Muscle of arm (tissue), 12 donors: ENCODE data around the gene BBS1. TPM values are rescaled to one million over a fixed set of nuclear protein-coding genes. Genes with fewer than 3 reads are reported as not detected.
A peak's percentile ranks its signal among the peaks of the same experiment; 100 is the strongest.
"Not testable (repeated sequence)": the region's sequence is repeated elsewhere in the genome, so short reads cannot be mapped to it uniquely, and the experiment has no call there.

ENCODE experiments used
- DNase-seq: peaks from one replicate; pipeline ENCODE4 v3.0.0-alpha.2; 2013
- polyA plus RNA-seq, 12 donors: library from polyadenylated mRNA; unstranded; fragments of 120-200 nt; gene quantifications; one replicate each; pipeline ENCODE4 v1.2.1, GENCODE V29; 2013; ENCODE audit not compliant: insufficient read length in 12 of 12

BBS1 gene
- polyA plus RNA-seq, 12 donors, result 15.8 to 34.2 (median 20.8) TPM; not detected in 1

DNA sequence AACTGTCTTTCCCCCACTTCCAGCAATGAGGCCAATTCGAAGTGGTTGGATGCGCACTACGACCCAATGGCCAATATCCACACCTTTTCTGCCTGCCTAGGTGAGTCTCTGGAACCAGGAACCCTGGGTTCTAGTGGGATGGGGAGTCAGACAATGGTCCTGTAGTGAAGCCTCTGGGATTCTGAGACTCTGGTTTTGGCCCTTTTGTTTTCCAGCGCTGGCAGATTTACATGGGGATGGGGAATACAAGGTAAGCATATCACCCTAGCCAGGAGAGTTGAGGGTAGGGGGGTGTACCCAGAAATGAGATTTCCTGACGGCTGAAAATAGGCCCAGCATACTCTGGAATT, 530 bp downstream of the BBS1 start:
- DNase-seq, result no peak

DNA sequence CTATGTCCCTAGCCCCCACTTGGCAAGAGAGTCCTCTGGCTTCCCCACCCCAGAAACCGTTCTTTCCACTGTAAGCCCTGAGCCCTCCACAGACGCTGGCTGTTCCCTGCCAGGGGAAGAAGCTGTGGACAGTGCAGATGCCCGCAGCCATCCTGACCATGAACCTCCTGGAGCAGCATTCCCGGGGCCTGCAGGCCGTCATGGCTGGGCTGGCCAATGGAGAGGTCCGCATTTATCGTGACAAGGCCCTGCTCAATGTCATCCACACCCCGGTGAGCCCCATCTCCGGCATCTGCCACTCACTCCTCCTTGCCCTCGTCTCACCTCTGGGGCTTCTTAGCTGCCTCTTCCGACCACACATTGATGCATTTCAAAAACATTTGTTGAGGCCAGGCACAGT, 13.2 kb downstream of the BBS1 start:
- DNase-seq, result no peak

DNA sequence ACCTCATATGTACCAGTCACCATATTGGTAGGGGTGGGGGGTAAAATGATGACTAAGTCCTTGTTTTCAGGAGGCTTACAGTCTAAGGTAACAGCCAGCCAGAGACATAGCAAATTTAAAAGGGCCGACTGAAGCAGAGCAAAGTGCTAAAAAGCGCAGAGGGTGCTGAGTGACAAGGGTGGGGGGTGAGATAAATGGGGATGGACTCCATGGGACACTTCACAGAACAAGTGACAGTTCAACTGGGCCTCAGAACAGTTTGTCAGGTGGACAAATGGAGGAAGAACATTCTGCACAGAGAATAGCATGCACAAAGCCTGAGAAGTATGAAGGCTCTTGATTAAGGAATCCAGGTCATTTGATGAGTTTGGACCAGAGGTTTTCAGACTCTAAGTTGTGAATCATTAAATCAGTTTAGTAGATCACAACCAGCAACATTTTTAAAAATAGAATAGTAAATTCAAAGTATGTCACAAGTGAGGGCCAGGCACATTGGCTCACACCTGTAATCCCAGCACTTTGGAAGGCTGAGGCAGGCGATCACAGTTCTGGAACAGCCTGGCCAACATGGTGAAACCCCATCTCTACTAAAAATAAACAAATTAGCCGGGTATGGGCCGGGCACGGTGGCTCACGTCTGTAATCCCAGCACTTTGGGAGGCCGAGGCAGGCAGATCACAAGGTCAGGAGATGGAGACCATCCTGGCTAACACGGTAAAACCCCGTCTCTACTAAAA, 14.0 kb downstream of the BBS1 start:
- DNase-seq, result no peak

DNA sequence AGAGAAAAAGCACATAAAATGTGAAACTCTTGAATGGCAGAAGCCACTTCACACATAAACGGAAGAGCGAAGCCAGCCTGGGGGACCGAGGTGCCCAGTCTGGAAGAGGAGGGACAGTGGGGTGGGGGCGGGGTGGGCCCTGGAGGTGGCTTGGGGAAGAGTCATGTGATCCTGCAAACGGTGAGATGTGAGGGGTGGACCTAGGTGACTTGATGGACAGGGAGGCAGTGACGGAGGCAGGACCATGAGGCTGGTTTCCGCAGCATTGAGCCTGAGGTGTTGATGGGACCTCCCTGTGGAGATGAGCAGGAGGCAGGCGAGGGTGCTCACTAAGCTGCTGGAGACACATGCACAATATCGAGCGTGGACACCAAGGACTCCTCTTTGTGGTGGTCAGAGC, 18.6 kb downstream of the BBS1 start:
- no peak for DNase-seq

DNA sequence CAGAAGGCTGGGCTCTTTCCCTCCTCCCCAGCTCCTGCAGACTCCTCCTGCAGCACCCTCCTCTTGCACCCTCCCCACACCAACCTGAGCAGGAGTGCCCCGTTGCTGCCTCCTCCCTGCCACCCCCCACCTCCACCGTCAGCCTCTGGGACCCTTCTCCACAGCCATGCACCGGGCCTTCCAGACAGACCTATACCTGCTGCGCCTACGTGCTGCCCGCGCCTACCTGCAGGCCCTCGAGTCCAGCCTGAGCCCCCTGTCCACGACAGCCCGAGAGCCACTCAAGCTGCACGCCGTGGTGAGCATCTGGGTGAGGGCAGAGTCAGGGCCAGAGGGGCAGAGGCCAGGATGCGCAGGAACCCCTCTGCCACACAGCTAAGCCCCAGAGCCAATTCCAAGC, 19.2 kb downstream of the BBS1 start:
- DNase-seq, result no peak

DNA sequence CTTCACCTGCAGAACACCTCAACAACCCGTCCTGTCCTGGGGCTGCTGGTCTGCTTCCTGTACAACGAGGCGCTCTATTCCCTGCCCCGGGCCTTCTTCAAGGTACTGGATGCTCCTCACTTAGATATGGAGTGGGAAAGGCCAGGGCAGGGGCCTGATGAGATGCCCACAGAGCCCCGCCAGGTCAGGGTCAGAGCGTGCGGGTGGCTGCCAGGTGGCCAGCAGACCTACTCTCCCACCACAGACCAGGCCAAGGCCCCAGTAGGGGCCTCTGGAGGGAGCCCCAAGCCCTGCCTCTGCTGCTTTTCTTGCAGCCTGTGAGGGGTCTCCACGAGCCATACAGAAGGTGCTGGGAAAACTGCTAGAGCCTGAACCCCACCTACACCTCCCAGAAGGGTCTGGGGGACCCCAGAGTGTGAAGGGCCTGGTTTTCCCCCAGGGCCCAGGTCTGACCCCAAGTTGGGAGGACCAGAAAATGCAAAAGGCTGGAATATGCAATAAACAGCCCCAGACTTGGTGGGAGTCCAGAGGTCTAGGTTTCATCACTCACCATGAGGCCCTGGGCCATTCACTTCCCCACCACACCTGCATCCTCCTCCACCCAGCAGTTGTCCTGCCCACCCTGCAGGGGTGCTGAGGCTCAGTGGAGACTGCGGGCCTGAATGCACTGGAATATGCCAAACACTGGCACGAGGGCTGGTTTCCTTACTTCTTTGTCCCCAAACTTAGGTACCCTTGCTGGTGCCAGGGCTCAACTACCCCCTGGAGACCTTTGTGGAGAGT, 20.7 kb downstream of the BBS1 start:
- DNase-seq, result no peak

DNA sequence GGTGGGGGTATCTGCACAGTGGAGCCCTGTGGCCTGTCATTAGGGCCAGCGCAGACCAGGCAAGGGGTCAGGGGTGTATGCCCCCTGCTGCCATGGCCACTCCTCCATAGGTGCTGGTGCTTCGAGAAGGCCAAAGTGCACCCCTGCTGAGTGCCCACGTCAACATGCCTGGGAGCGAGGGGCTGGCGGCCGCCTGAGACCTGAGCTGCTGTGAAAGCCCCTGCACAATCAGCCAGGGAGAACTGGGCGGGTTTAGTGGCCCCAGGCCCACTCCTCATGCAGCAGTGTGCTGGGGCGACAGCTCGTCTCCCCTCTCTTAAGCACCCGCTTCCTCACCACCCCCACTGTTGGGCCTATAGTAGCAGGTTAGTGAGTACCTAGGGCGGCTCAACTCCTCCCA, 21.4 kb downstream of the BBS1 start:
- no peak for DNase-seq

DNA sequence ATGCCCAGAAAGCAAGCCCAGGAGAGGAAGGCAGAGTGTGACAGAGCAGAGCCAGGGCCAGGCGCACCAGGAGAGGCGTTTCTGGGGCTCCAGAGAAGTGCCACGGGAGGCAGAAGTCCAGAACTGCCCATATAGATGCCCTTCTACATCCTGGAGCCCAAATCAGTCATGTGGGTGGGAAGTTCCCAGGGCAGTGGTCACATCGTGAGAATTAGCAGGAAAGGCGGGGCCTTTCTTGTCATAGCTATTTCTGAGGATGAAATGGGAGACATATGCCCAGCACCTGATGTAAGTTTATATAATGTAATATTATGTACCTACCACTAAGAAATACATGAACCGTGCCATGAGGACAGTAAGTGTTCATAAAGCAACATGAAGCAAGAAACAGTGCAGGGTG, 22.3 kb downstream of the BBS1 start:
- no peak for DNase-seq

DNA sequence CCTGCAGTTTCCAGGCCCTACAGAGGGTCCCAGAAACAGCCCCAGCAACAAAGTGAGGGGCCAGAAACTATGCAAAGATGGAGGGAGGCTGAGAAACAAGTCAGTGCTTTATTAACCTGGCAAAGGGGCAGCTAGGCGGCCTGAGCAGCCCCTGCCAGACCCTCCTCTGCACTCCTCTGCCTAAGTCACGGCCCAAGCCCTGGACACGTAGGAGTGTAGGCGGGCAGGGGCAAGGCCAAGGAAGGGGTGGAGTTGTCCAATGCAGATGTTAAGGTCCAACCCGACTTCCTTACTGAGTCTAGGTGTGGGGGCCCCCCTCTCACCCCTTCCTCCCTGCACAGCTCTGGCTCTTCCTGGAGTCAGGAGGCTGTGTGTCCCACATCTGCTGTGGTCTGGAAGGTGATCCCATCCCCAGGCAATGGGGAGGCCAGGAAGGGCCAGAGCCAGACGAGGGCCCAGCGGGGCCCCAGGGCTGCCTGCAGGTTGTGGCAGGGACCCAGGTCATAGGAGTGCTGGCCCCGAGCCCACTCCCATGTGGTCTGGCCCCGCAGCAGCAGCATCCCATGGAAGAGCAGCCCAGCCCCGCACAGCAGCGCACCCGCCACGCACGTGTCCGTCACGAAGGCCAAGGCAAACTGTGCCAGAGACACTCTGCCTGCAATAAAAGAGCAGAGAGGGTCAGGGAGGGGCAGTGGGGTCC, 28.9 kb downstream of the BBS1 start:
- no peak for DNase-seq

DNA sequence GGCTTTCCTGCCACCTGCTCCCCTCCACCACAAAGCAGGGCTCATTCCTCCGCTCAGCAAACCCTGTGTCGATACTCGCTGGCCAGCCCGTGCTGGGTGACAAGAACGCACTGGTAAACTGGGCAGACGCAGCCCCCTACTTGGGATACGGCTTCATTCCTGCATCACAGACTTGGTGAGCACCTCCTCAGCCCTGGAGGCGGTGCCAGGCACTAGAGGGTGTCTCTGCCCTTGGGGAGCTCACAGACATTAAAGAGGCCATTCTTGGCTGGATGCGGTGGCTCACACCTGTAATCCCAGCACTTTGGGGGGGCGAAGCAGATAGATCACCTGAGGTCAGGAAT, 29.4 kb downstream of the BBS1 start:
- no peak for DNase-seq

DNA sequence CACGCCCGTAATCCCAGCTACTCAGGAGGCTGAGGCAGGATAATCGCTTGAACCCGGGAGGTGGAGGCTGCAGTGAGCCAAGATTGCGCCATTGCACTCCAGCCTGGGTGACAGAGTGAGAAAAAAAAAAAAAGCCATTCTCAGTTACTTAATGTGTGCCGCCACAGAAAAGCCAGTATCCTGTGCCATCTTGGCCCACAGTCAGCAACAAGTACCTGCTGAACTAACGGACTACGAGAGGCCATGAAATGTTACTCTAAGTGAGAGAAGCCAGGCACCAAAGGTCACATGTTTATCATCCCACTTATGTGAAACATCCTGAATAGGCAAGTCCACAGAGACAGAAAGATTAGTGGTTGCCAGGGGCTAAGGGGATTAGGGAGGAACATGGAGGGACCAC, 30.2 kb downstream of the BBS1 start:
- DNase-seq, result not testable (repeated sequence)

DNA sequence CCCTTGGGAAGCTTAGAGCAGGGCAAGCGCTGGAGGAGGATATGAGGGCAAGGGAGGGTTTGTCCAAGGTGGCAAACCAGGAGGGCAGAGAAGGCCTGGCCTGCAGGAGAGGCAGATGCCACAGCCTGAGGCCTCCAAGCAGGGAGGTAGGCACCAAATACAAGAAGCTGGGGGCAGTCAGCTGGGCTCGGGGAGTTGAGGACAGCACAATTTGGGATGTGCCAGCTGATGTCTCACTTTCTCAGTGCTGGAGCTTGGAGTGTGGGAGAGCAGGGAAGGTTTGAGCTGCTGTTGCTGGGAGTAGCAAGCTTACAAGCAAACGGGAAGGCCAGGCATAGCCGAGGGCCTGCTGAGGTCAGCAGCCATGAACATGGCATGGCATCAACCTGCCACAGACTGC, 31.5 kb downstream of the BBS1 start:
- DNase-seq, result no peak

DNA sequence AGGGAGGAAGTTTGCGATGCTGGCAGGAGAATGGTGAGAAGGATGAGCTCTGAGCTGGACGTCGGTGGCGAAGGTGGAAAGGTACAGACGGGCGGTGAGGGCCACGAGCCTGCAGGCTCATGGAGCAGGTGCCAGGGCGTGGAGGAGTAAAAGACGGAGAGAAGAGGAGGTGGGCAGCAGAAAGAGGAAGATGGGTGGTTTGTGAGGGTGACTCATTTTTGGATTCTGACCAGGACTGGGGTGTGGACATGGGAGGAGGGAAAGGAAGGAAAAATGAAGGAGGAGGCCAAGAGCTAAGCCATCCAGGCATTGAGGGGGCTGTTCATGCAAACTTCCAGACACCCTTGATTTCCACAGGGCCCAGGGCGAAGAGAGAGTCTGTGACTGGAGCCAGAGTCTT, 31.9 kb downstream of the BBS1 start:
- no peak for DNase-seq

DNA sequence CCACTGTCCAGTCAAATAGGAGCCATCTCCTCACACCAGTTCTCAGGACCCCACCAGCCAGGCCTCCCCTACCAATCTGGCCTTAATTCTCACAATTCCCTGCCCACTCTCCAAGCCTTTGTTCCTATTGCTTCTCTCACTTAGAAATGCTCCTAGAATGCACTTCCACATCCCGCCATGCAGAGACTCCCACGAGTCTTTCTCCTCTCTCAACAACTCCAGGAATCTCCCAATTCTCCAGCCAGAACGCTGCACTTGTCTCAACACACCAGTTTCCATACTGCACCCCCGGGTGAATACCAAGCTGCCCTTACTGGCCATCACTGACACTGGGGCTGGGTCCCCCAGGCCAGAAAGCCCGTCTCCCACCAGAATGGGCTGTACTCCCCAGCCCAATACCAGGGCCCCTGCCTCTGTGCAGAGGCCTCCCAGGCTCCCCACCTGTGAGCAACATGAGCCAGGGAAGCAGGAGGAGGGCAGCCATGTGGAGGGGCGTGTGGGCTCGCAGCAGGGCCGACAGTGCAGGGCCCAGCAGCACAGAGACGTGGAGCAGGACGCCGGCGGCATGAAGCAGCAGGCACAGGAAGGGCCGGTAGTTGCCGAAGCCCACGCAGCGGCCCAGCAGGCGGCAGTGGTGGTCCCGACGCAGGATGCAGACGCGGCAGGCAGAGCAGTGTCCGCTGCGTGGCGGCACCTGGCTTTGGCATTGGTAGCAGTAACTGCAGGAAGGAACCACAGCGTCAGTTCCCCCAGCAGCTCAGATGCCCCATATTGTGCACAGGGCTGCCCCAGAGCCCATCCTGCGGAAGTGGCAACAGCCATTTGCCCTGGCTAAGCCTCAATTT, 33.0 kb downstream of the BBS1 start:
- DNase-seq, result peak; percentile 50

DNA sequence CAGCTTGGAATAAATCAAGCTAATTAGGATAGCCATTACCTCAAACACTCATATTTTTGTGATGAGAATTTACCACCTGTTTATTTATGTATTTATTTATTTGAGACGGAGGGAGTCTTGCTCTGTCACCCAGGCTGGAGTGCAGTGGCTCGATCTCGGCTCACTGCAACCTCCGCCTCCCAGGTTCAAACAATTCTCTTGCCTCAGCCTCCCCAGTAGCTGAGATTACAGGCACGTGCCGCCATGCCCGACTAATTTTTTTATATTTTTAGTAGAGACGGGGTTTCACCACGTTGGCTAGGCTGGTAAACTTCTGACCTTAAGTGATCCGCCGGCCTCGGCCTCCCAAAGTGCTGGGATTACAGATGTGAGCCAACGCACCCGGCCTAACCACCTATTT, 34.5 kb downstream of the BBS1 start:
- DNase-seq, result not testable (repeated sequence)

DNA sequence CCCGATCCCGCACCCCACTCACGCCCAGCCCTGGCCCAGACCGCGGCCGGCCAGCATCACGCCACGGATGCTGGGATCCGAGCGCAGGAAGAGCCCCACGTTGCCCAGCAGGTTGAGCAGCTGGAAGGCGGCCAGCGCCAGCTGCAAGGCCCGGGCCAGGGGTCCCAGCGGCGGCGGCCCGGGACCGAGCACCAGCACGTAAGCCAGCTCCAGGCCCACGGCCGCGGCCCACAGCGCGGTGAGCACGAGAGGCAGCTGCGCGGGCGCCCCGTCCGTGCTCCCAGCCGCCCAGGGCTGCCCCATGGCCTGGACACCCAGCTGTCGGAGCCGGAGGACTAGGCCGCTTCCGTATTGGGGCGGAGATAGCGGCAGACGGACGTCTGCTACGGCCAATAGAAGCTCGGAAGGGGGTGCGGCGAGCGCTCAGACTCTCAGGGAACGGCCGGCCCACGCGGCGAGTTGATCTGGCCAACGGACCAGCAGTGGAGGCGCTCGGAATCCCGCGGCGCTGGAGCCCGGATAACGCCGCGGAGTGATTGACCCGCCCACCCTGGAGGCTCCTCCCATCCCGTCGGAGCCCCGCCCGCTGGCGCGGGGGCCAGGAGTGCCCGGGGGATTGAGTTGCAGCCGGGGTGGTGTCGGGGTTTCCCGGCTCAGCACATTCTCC, 35.4 kb downstream of the BBS1 start, which contains the start of gene ZDHHC24:
Gene ZDHHC24 (minus strand): TSS at position 348 of the 667 bp plus-strand sequence. CDS start 45 bp downstream, at position 303.
- DNase-seq, result peak; percentile 95

DNA sequence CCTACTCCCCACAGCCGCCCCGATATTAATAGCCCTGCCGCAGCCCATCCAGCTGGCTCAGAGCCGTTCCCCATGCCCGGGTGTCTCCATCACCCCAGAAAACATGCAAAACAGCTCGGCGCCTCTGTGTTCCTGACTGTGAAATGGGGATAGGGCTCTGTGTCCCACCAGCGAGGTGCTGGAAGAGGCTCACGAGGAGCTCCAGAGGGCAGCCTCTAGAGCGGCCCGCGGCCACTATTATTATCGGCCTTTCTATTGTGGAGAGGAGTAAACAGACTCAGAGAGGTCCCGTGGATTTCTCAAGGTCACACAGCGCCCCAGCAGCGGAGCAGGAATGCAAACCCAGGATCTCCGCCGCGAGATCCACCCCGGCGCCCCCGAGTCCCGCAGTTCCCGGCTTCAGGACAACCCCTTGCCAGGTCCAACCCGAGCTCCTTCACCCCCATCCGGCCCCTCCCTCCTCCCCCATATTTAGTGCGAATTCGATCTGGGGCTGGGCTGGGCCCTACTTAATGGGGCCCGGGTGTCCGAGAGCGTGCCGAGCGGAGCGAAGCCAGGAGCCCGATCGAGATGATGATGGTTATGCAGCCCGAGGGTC, 36.0 kb downstream of the BBS1 start, which contains the start of gene ACTN3:
Gene ACTN3 (plus strand): TSS at position 536 of the 598 bp plus-strand sequence. CDS start 35 bp downstream, at position 571.
- no peak for DNase-seq

DNA sequence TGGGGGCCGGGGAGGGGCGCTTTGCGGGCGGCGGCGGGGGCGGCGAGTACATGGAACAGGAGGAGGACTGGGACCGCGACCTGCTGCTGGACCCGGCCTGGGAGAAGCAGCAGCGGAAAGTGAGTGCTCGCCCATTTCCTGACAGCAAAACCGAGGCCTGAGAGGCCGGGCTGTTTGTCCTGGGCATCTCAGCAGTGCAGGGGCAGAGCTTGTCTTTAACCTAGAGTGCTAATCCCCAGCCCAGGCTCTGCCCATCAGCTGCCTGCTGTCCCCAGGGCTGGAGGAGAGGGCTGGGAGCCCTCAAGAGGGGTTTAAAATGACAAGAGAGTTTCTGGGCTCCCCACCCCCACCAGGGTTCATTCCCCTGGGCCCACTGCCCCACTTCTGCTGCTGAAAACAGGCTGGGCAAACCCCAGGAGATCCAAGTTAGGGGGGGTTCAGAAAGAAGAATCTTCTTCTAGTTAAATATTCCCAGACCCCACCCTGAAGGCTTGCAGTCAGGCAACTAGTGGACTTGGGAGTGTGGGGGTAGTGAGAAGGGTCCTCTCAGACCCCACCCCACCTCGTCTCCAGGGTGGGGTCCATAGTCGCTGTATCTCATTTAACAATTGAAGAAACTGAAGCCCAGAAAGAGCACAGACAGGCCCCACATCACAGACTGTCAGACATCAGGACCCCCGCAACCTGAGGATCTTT, 36.7 kb downstream of the BBS1 start:
- no peak for DNase-seq

DNA sequence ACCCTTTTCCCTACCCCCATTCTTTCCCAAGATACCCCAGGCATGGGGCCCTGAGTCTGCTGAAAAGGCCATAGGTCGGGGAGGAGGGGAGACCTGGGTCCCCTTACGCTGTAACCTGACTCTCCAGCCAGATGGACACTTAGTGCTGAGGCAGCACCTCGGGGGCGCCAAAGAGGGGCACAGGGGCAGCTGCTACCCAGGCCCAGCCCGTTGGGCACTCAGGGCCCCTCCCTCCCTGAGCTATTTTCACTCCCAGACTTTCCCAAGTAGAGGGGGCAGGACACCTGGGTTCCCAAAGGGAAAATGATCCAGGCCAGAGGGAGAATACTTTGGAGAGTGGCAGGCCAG, 37.2 kb downstream of the BBS1 start:
- no peak for DNase-seq

DNA sequence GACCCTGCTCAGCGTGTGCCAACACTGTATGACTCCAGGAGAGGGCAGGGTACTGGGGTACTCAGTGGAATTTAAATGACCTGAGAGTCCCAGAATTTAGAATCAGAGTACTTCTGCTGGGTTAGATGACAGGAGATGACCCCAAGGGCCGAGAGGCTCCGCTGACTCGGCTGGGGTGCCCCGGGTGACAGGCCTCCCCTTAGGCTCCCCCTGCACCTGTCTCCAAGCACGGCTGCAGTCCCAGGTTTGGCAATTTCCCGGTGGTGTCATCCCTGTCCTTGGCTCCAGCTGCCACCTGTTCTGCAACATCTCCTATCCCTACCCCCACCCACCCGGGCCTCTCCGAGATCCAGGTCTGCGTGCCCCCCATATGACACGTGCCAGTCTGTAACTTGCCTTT, 37.6 kb downstream of the BBS1 start:
- no peak for DNase-seq
